GM18951 (cell line): Measurements from ENCODE around the gene SYT9.

Experiments
- POLR2A ChIP-seq: IDR thresholded peaks from 4 replicates; pipeline ENCODE4 v1.6.1; 2011; ENCODE audit warnings: mild to moderate bottlenecking; ENCODE audit not compliant: insufficient read length, insufficient read depth; ENCODE audit errors: extremely low read depth
- in situ Hi-C: fragments of 300-500 bp; cut with MboI; formaldehyde crosslinking; loops from one replicate; pipeline ENCODE4 v1.12.0; 2022; ENCODE audit warnings: low sequenced_read_pairs, mixed read lengths, inconsistent platforms; ENCODE audit not compliant: unreplicated experiment

SYT9 gene

GRCh38 chr11:7436146-7436545 lies 184.4 kb downstream of the SYT9 start:
- in situ Hi-C loops, result no loop called here
- TF ChIP-seq POLR2A, result no peak

GRCh38 chr11:7436657-7437056 lies 185.0 kb downstream of the SYT9 start:
- no peak for TF ChIP-seq POLR2A
- in situ Hi-C loops, result no loop called here

- no peak for TF ChIP-seq POLR2A
- in situ Hi-C loops, result no loop called here
Observed at GRCh38 chr11:7437696-7438095, 186.0 kb downstream of the SYT9 start.

GRCh38 chr11:7439746-7440320 lies 188.1 kb downstream of the SYT9 start:
- in situ Hi-C loops, result loop anchor here (10.0 kb wide), 1 partner anchor 85 kb away; no protein-coding TSS in a partner anchor
- TF ChIP-seq POLR2A, result no peak

- TF ChIP-seq POLR2A, result no peak
- in situ Hi-C loops, result loop anchor here (10.0 kb wide), 1 partner anchor 88 kb away; no protein-coding TSS in a partner anchor
Observed at GRCh38 chr11:7442588-7443215, 191.0 kb downstream of the SYT9 start.

GRCh38 chr11:7444091-7444981 lies 192.6 kb downstream of the SYT9 start:
- in situ Hi-C loops, result loop anchor here (10.0 kb wide), 1 partner anchor 90 kb away; no protein-coding TSS in a partner anchor
- no peak for TF ChIP-seq POLR2A

GRCh38 chr11:7445564-7445963 lies 193.9 kb downstream of the SYT9 start:
- no peak for TF ChIP-seq POLR2A
- in situ Hi-C loops, result loop anchor here (10.0 kb wide), 1 partner anchor 91 kb away; no protein-coding TSS in a partner anchor

- in situ Hi-C loops, result loop anchor here (10.0 kb wide), 1 partner anchor 93 kb away; no protein-coding TSS in a partner anchor
Observed at GRCh38 chr11:7448201-7448600, 196.5 kb downstream of the SYT9 start.

GRCh38 chr11:7449211-7449840 lies 197.6 kb downstream of the SYT9 start:
- no peak for TF ChIP-seq POLR2A
- in situ Hi-C loops, result loop anchor here (10.0 kb wide), 1 partner anchor 95 kb away; no protein-coding TSS in a partner anchor

More at GRCh38 chr11:7448201-7448600, 196.5 kb downstream of the SYT9 start:
- TF ChIP-seq POLR2A, result no peak

- no peak for TF ChIP-seq POLR2A
- in situ Hi-C loops, result loop anchor here (10.0 kb wide), 1 partner anchor 95 kb away; no protein-coding TSS in a partner anchor
Observed at GRCh38 chr11:7449841-7450214, 198.1 kb downstream of the SYT9 start.

- in situ Hi-C loops, result no loop called here
- no peak for TF ChIP-seq POLR2A
Observed at GRCh38 chr11:7450836-7451235, 199.1 kb downstream of the SYT9 start.

- in situ Hi-C loops, result no loop called here
Observed at GRCh38 chr11:7451520-7451919, 199.8 kb downstream of the SYT9 start.

GRCh38 chr11:7451952-7452494 lies 200.3 kb downstream of the SYT9 start:
- in situ Hi-C loops, result no loop called here

More at GRCh38 chr11:7451520-7451919, 199.8 kb downstream of the SYT9 start:
- TF ChIP-seq POLR2A, result no peak

GRCh38 chr11:7454854-7455253 lies 203.2 kb downstream of the SYT9 start:
- in situ Hi-C loops, result no loop called here
- TF ChIP-seq POLR2A, result no peak

More at GRCh38 chr11:7451952-7452494, 200.3 kb downstream of the SYT9 start:
- TF ChIP-seq POLR2A, result no peak
